Breast epithelium (tissue), 3 donors: Measurements from ENCODE around the gene SELENOH.

Experiments used
- CTCF ChIP-seq, 3 donors: fragments of 450-650 bp; IDR thresholded peaks; one replicate each; pipeline ENCODE4 v1.5.1; 2016 to 2017; ENCODE audit warnings: antibody characterized with exemption in 3 of 3, mild to moderate bottlenecking in 3 of 3, moderate library complexity in 3 of 3
- POLR2A ChIP-seq: fragments of 450-650 bp; IDR thresholded peaks from one replicate; pipeline ENCODE4 v1.6.1; 2016; ENCODE audit warnings: antibody characterized with exemption, mild to moderate bottlenecking, moderate library complexity

GRCh38 chr11:57764021-57764420 is 22.7 kb downstream of the SELENOH start:
- TF ChIP-seq CTCF (IDR thresholded peaks at IDR 0.05) (no peak), POLR2A (no peak)
